GM21381 (cell line): ENCODE results near the gene FPR3.
"Not testable (repeated sequence)": the region's sequence is repeated elsewhere in the genome, so short reads cannot be mapped to it uniquely, and the experiment has no call there.

Experiments
- ATAC-seq: cut with Tn5 transposase; IDR thresholded peaks from one replicate; pipeline ENCODE4 v1.9.1; 2021; ENCODE audit warnings: mild to moderate bottlenecking, moderate library complexity; ENCODE audit not compliant: unreplicated experiment

Gene FPR3

GRCh38 chr19:51794885-51795490 is at the start of gene FPR3:
FPR3 (plus strand) TSS chr19:51795157; CDS start chr19:51823749, 28,592 bp downstream.
- ATAC-seq, result no peak

GRCh38 chr19:51746731-51747130 is 48.2 kb upstream of the FPR3 start:
- ATAC-seq, result no peak

GRCh38 chr19:51749979-51750378 is 45.0 kb upstream of the FPR3 start:
- ATAC-seq, result no peak

- no peak for ATAC-seq
Observed at GRCh38 chr19:51750400-51751094, 44.4 kb upstream of the FPR3 start.

GRCh38 chr19:51751655-51752054 is 43.3 kb upstream of the FPR3 start, which contains the start of gene FPR1:
FPR1 (minus strand) TSS chr19:51751878; CDS start chr19:51746994, 4,884 bp downstream.
- ATAC-seq, result no peak

- no peak for ATAC-seq
Observed at GRCh38 chr19:51754109-51754508, 40.8 kb upstream of the FPR3 start.

GRCh38 chr19:51754770-51755169 is 40.2 kb upstream of the FPR3 start:
- ATAC-seq, result no peak

- ATAC-seq, result no peak
Observed at GRCh38 chr19:51755571-51755970, 39.4 kb upstream of the FPR3 start.

- ATAC-seq, result no peak
Observed at GRCh38 chr19:51760697-51761356, 34.1 kb upstream of the FPR3 start, which contains the start of gene FPR2. FPR2 (plus strand) TSS chr19:51761180; CDS start chr19:51768659, 7,479 bp downstream.

GRCh38 chr19:51761696-51762095 is 33.3 kb upstream of the FPR3 start:
- no peak for ATAC-seq

- no peak for ATAC-seq
Observed at GRCh38 chr19:51765086-51765485, 29.9 kb upstream of the FPR3 start.

GRCh38 chr19:51766461-51766860 is 28.5 kb upstream of the FPR3 start:
- ATAC-seq, result no peak

- no peak for ATAC-seq
Observed at GRCh38 chr19:51771376-51772130, 23.4 kb upstream of the FPR3 start.

GRCh38 chr19:51772977-51773376 is 22.0 kb upstream of the FPR3 start:
- no peak for ATAC-seq

- ATAC-seq, result not testable (repeated sequence)
Observed at GRCh38 chr19:51776561-51776960, 18.4 kb upstream of the FPR3 start.

- no peak for ATAC-seq
Observed at GRCh38 chr19:51777570-51778462, 17.1 kb upstream of the FPR3 start.

- no peak for ATAC-seq
Observed at GRCh38 chr19:51779181-51779580, 15.8 kb upstream of the FPR3 start.

GRCh38 chr19:51779703-51780102 is 15.3 kb upstream of the FPR3 start:
- no peak for ATAC-seq

GRCh38 chr19:51780270-51780669 is 14.7 kb upstream of the FPR3 start:
- no peak for ATAC-seq

GRCh38 chr19:51781999-51782398 is 13.0 kb upstream of the FPR3 start:
- ATAC-seq, result no peak
